ENCODE data around the gene CDYL2.

CDYL2 gene

GRCh38 chr16:80606221-80606766 is 198.1 kb downstream of the CDYL2 start:
- peaks cover 7% of the 10 kb centered on the region for H3K9me3 Mint-ChIP-seq
- H3K4me3 Mint-ChIP-seq = no peak overlapping the region
- peaks cover 24% of the 10 kb centered on the region for H3K36me3 Mint-ChIP-seq
- H3K27me3 Mint-ChIP-seq = no peaks in the 10 kb centered on the region
- H3K27ac Mint-ChIP-seq = peak overlapping the region; percentile 15
- peaks cover 10% of the 10 kb centered on the region for H3K4me1 Mint-ChIP-seq

- Mint-ChIP-seq H3K4me1 (peaks cover 10% of the 10 kb centered on the region), H3K27ac (no peak overlapping the region), H3K9me3 (peaks cover 7% of the 10 kb centered on the region), H3K36me3 (peaks cover 22% of the 10 kb centered on the region), H3K4me3 (no peak overlapping the region), H3K27me3 (no peaks in the 10 kb centered on the region)
Measured at GRCh38 chr16:80604600-80605355, 199.6 kb downstream of the CDYL2 start.

DNA sequence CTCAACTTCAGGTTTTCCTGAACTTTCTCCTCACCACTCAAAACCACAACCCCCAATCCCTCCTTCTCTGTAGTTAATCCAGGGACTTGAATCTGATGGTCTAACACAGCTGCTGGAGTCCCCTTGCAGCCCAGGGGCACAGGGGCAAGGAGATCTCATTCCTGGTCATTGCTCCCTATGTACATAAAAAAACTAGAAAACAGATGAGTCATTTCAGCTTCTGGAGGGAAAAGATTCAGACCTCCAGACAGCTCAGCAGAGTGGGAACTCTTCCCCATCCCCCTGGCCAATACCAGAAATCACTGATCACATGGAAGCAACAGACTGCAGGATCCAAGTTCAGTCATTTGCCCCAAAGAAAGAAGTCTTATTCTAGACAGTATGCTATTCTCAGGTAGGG is 201.5 kb downstream of the CDYL2 start:
- Mint-ChIP-seq H3K27ac (no peak overlapping the region), H3K4me3 (no peak overlapping the region), H3K36me3 (peaks cover 17% of the 10 kb centered on the region), H3K27me3 (no peaks in the 10 kb centered on the region), H3K4me1 (peaks cover 10% of the 10 kb centered on the region), H3K9me3 (peaks cover 7% of the 10 kb centered on the region)

DNA sequence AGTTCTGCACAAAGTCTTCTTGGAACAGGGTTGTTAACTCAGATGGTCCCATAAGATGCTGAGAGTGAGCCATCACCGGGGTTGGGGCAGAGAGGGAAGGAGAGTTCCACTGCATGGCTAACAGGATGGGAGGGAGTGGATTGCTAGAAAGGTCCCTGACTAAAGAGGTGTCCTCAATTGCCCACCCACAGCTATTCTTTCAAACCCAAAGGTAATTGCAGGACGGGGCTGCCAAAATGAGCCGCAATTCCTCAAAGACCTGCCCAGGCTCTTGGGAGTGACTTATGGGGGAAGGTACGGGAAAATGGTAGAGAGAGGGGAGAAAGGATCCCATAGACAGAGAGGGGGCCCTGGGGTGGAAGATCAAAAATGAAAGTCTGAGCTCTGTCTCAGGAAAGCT is 203.2 kb downstream of the CDYL2 start:
- peaks cover 10% of the 10 kb centered on the region for H3K36me3 Mint-ChIP-seq
- H3K4me3 Mint-ChIP-seq = no peak overlapping the region
- H3K27me3 Mint-ChIP-seq = no peaks in the 10 kb centered on the region
- H3K27ac Mint-ChIP-seq = no peak overlapping the region
- H3K4me1 Mint-ChIP-seq = peaks cover 2% of the 10 kb centered on the region
- H3K9me3 Mint-ChIP-seq = peaks cover 8% of the 10 kb centered on the region

GRCh38 chr16:80599466-80599865 is 204.9 kb downstream of the CDYL2 start:
- Mint-ChIP-seq H3K36me3 (peaks cover 10% of the 10 kb centered on the region), H3K27me3 (no peaks in the 10 kb centered on the region), H3K27ac (no peak overlapping the region), H3K4me1 (no peaks in the 10 kb centered on the region), H3K4me3 (no peak overlapping the region), H3K9me3 (peaks cover 8% of the 10 kb centered on the region)

GRCh38 chr16:80596507-80597207 is 207.7 kb downstream of the CDYL2 start:
- Mint-ChIP-seq H3K36me3 (peaks cover 5% of the 10 kb centered on the region), H3K27ac (no peak overlapping the region), H3K4me3 (no peak overlapping the region), H3K4me1 (peaks cover 9% of the 10 kb centered on the region), H3K9me3 (peaks cover 8% of the 10 kb centered on the region), H3K27me3 (no peaks in the 10 kb centered on the region)

DNA sequence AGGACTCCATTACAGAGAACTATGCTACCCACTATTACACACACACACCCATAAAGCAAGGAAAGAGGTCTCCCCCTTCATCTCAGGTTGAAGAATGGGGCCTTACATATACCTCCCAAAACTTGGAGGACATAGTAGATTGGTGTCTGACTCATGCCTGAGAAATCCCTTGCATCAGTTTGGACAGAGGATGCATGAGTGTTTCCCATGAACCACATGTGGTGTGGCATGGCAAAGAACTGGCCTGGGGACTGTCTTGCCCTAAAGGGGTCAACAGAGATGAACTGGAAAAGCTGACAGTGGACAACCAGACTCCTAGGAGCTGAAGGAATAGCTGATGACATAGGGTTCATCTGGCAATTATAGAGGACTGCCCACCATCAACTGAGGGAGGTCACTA is 209.6 kb downstream of the CDYL2 start:
- no peaks in the 10 kb centered on the region for H3K27me3 Mint-ChIP-seq
- H3K4me3 Mint-ChIP-seq = no peak overlapping the region
- peaks cover 24% of the 10 kb centered on the region for H3K4me1 Mint-ChIP-seq
- peaks cover 4% of the 10 kb centered on the region for H3K36me3 Mint-ChIP-seq
- H3K27ac Mint-ChIP-seq = no peak overlapping the region
- peaks cover 8% of the 10 kb centered on the region for H3K9me3 Mint-ChIP-seq

DNA sequence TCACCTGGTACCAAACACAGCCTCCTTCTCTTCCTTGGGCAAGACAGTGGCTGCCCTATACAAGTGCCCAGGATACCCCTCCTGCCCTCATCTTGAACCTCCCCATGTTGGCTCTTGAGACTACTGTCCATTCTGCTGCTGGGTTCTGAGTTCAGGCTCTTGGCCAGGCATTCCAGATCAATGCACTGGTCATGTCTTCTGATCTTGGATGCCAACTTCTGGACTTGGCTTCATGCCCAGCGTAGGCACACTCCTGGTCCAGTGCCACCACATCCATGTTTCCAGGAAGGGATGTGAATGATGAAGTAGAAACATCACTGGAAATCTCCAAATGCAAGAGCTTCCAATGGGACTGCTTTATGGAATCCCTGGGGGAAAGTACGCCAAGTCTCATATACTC is 212.1 kb downstream of the CDYL2 start:
- Mint-ChIP-seq H3K27ac (peak overlapping the region; percentile 7), H3K4me1 (peaks cover 28% of the 10 kb centered on the region), H3K36me3 (peaks cover 4% of the 10 kb centered on the region), H3K27me3 (no peaks in the 10 kb centered on the region), H3K4me3 (no peak overlapping the region), H3K9me3 (peaks cover 8% of the 10 kb centered on the region)

GRCh38 chr16:80591071-80591915 is 213.1 kb downstream of the CDYL2 start:
- Mint-ChIP-seq H3K27ac (peak overlapping the region; percentile 63), H3K9me3 (peaks cover under 1% of the 10 kb centered on the region), H3K27me3 (no peaks in the 10 kb centered on the region), H3K36me3 (no peaks in the 10 kb centered on the region), H3K4me1 (peaks cover 28% of the 10 kb centered on the region), H3K4me3 (peak overlapping the region; percentile 71)

DNA sequence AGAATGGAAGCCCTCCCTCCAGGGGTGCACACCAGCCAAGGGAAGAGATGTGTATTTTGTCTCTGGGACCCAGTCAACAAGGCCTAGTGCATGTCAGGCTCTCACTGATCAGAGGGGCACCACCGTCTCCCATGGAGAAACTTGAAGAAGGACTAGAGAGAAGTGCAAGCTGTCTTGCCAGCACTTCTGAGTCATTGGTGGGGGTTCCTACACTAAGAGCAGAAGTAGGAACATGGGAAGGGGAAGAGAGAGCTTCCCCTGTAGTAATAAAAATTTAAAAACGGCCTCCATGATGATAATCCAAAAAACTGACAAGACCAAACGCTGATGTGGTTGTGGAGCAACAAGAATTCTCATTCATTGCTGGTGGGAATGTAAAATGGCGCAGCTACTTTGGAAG is 217.3 kb downstream of the CDYL2 start:
- H3K4me3 Mint-ChIP-seq = no peak overlapping the region
- H3K36me3 Mint-ChIP-seq = no peaks in the 10 kb centered on the region
- H3K27ac Mint-ChIP-seq = no peak overlapping the region
- H3K9me3 Mint-ChIP-seq = no peaks in the 10 kb centered on the region
- H3K27me3 Mint-ChIP-seq = no peaks in the 10 kb centered on the region
- H3K4me1 Mint-ChIP-seq = peaks cover 49% of the 10 kb centered on the region

GRCh38 chr16:80586476-80586875 is 217.9 kb downstream of the CDYL2 start:
- H3K36me3 Mint-ChIP-seq = no peaks in the 10 kb centered on the region

DNA sequence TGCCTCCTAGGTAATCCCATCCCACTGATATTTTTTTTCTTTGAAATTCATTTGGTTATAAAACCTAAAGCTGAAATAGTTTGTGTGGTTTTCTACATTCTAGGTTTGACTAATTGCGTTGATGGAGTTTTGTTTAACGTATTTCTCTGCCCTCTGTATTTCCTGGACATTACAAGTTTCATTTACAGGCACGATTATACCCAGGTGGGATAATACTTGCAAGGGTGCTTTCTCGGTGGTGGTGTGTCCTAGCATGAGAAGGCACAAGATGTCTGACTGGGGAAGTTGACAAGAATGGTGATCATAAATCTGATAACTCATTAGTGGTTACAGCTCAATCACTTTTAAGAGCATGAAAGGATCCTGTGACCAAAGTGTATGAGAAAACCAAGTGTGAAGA is 218.6 kb downstream of the CDYL2 start:
- H3K4me3 Mint-ChIP-seq = no peak overlapping the region
- H3K4me1 Mint-ChIP-seq = peaks cover 45% of the 10 kb centered on the region
- H3K27ac Mint-ChIP-seq = no peak overlapping the region
- H3K27me3 Mint-ChIP-seq = no peaks in the 10 kb centered on the region
- no peaks in the 10 kb centered on the region for H3K36me3 Mint-ChIP-seq
- H3K9me3 Mint-ChIP-seq = no peaks in the 10 kb centered on the region

More at GRCh38 chr16:80586476-80586875, 217.9 kb downstream of the CDYL2 start:
- Mint-ChIP-seq H3K27ac (no peak overlapping the region), H3K27me3 (no peaks in the 10 kb centered on the region), H3K4me1 (peaks cover 45% of the 10 kb centered on the region), H3K9me3 (no peaks in the 10 kb centered on the region), H3K4me3 (no peak overlapping the region)

DNA sequence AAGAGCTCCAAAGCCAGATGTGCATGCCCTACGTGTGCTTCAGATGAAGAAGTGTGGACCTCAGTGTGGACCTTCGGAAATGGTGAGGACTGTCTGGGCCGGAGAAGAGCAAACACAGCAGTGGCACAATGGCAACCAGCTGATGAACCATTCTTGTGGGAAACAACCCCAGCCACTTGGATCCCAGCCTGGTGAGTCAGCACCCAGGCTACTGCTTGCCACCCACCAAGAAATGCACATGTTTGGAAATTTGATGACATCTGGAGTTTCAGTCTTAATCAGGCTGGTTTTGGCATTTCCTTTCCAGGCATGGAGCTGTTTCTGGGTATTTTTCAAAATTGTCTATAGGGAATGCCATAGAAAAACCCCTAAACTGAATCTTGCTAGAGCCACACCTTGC is 220.9 kb downstream of the CDYL2 start:
- Mint-ChIP-seq H3K9me3 (peaks cover 4% of the 10 kb centered on the region), H3K27me3 (no peaks in the 10 kb centered on the region), H3K36me3 (peaks cover 2% of the 10 kb centered on the region), H3K4me1 (peaks cover 50% of the 10 kb centered on the region), H3K4me3 (no peak overlapping the region), H3K27ac (peak overlapping the region; percentile 13)

GRCh38 chr16:80580109-80580832 is 224.1 kb downstream of the CDYL2 start:
- H3K36me3 Mint-ChIP-seq = peaks cover 2% of the 10 kb centered on the region
- peaks cover 4% of the 10 kb centered on the region for H3K9me3 Mint-ChIP-seq
- no peaks in the 10 kb centered on the region for H3K27me3 Mint-ChIP-seq
- peak overlapping the region; percentile 97 for H3K27ac Mint-ChIP-seq
- H3K4me3 Mint-ChIP-seq = peak overlapping the region; percentile 76
- H3K4me1 Mint-ChIP-seq = peaks cover 51% of the 10 kb centered on the region
